ENCODE data around the gene C15orf62.

C15orf62 gene

GRCh38 chr15:40746916-40747418, 22.8 kb upstream of the C15orf62 start (continued):
- TF ChIP-seq, protein P1, sequence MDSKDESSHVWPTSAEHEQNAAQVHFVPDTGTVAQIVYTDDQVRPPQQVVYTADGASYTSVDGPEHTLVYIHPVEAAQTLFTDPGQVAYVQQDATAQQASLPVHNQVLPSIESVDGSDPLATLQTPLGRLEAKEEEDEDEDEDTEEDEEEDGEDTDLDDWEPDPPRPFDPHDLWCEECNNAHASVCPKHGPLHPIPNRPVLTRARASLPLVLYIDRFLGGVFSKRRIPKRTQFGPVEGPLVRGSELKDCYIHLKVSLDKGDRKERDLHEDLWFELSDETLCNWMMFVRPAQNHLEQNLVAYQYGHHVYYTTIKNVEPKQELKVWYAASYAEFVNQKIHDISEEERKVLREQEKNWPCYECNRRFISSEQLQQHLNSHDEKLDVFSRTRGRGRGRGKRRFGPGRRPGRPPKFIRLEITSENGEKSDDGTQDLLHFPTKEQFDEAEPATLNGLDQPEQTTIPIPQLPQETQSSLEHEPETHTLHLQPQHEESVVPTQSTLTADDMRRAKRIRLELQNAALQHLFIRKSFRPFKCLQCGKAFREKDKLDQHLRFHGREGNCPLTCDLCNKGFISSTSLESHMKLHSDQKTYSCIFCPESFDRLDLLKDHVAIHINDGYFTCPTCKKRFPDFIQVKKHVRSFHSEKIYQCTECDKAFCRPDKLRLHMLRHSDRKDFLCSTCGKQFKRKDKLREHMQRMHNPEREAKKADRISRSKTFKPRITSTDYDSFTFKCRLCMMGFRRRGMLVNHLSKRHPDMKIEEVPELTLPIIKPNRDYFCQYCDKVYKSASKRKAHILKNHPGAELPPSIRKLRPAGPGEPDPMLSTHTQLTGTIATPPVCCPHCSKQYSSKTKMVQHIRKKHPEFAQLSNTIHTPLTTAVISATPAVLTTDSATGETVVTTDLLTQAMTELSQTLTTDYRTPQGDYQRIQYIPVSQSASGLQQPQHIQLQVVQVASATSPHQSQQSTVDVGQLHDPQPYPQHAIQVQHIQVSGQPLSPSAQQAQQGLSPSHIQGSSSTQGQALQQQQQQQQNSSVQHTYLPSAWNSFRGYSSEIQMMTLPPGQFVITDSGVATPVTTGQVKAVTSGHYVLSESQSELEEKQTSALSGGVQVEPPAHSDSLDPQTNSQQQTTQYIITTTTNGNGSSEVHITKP (tag by site-specific recombination; IDR thresholded peaks at IDR 0.05) = peak; percentile 82
- TF ChIP-seq ZBTB17 (tag by site-specific recombination; IDR thresholded peaks at IDR 0.05) = peak; percentile 80
- TF ChIP-seq ZFP69B (tag by site-specific recombination; IDR thresholded peaks at IDR 0.05) = 0 out of 2 replicates have a peak, but pooled peaks have one; percentile 14
- TF ChIP-seq PATZ1 (tag by site-specific recombination; IDR thresholded peaks at IDR 0.05) = peak; percentile 53; the same call in 1 of the 2 replicates

DNA sequence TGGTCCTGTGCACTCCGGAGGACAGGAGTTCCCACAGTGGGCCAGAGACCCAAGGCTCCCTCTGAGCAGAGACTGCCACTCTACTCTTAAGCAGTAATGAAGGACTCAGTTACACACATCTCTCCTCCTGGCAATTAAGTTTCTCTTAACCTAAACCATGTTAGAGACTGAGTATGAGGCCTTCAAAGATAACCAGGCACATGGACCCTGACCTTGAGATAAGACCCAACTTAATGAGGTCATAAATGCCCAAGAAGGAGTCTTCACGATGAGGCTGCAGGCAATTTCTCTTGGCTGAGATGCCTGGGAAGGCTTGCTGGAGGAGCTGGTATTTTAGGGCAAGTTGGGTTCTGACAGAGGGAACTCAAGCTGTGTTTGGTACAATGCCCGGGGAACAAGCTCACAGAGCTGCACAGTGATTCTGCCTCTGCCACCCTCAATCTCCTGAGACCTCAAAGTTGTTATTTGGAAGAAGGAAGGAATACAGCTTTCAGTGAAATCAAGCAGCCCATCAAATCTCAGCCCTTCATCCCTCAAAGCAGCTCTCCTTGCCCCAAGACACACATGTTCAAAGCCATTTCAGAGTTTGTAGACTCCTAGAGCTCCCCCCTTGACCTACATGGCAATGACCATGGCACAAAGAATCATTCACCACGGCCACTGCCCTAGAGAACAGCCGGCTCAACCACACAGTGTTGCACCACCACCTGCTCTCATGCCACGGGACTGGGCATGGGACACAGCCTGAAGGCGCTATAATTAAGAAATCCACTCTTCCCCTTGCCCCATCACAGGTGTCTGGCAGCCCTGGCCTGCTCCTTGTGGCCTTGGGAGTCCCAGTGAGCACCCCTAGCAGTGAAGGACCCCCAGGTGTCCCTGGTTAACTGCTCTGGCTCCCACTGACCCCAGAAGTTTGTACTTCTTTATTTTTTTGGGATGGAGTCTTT, 21.8 kb upstream of the C15orf62 start:
- peaks cover 8 to 59% of the 10 kb centered on the region in 2 experiments; a peak in 2 of 3 replicates for H3K36me3 ChIP-seq (ENCODE audit: control insufficient read depth in 2 of 2, insufficient read depth in 1 of 2, low read length in 2 of 2)
- ChIA-PET CTCF (interaction anchor here (0.6 to 3.2 kb wide), 6 partner anchors 18 to 335 kb away, joined by 3 to 16 read pairs (median 6); no protein-coding TSS in a partner anchor), POLR2A (no interaction called here)
- H3K4me3 ChIP-seq (ENCODE audit: low read depth, low read length) = no peak overlapping the region
- no peaks in the 10 kb centered on the region for H3K9me3 ChIP-seq (ENCODE audit: control insufficient read depth, insufficient read depth, low read depth, low read length)
- peak; percentile 66 for TF ChIP-seq ZNF121 (tag by site-specific recombination; IDR thresholded peaks at IDR 0.05)
- no peak for TF ChIP-seq ZNF701 (tag by site-specific recombination; IDR thresholded peaks at IDR 0.05)
- TF ChIP-seq ZNF37A (tag by site-specific recombination; IDR thresholded peaks at IDR 0.05) = no peak
- no peak overlapping the region for H3K27ac ChIP-seq (ENCODE audit: extremely low read depth, low read depth, low read length)
- H3K4me1 ChIP-seq (ENCODE audit: control insufficient read depth, insufficient read depth, low read length) = no peaks in the 10 kb centered on the region

GRCh38 chr15:40749151-40749630, 20.6 kb upstream of the C15orf62 start:
- POLR2A ChIA-PET = interaction anchor here (0.8 kb wide), 1 partner anchor 88 kb away, joined by 3 read pairs; no protein-coding TSS in a partner anchor
- Histone ChIP-seq H3K4me1 (ENCODE audit: control insufficient read depth, insufficient read depth, low read length) (no peaks in the 10 kb centered on the region), H3K36me3 (ENCODE audit: control insufficient read depth in 2 of 2, insufficient read depth in 1 of 2, low read length in 2 of 2) (peaks cover 5 to 47% of the 10 kb centered on the region in 2 experiments; a peak in 2 of 3 replicates), H3K4me3 (ENCODE audit: low read depth, low read length) (no peak overlapping the region), H3K27ac (ENCODE audit: extremely low read depth, low read depth, low read length) (no peak overlapping the region), H3K9me3 (ENCODE audit: control insufficient read depth, insufficient read depth, low read depth, low read length) (no peaks in the 10 kb centered on the region)
- TF ChIP-seq ZNF121 (tag by site-specific recombination; IDR thresholded peaks at IDR 0.05) = peak; percentile 98
- TF ChIP-seq ZNF214 (tag by site-specific recombination; IDR thresholded peaks at IDR 0.05; ENCODE audit: borderline replicate concordance) = no peak
- no peak for TF ChIP-seq ZNF18 (tag by site-specific recombination; IDR thresholded peaks at IDR 0.05)
- CTCF ChIA-PET = interaction anchor here (0.6 kb wide), 2 partner anchors 35 to 51 kb away, joined by 3 read pairs; no protein-coding TSS in a partner anchor

Measured in HEK293 (cell line).